ENCODE results near the gene C19orf81. TPM values are rescaled to one million over a fixed set of nuclear protein-coding genes. Genes with fewer than 3 reads are reported as not detected.

Gene C19orf81
- total and polyA plus RNA-seq, 2 of the 8 experiments (the other 6 are each of a cell fraction or from before 2014, with no cell fraction given) = 11.7 to 13.0 TPM

DNA sequence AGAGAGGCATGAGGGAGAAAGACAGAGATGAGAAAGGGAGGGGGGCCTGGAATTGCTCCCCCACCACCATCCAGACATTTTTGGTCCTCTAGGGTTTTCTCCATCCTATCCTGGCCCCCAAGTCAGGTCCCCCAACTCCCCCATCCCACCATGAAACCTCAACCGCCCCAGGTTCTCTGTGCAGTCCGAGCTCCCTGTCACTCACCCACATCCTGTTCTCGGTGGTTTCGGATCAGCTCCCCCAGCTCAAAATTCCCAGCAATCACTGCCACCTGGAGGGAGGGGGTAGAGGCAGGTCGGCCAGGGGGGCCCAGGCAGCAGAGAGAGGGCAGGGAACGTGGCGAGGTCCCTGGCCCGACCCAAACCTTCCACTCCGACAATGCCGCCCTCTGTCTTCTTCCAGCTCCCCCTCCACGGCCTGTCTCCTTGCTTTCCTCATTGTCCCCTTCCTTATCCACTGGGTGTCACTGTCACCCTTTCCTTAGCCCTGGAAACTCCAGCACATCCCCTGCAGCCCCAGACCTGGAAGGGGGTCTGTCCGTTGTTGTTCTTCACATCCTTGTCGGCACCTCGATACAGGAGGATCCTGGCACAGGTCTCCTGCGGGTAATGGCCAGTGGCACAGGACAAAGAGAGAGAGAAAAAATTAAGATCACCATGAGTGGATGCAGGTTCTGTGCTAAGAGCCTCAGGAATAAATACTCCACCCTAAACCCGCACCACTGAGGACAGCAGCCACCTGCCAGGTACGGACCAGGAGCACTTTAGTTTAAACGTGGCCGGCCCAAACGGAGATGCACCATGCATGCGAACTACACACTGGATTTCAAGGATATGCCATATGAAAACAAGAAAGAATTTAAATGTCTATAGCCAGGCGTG, 54.9 kb downstream of the C19orf81 start:
- Histone ChIP-seq H3K4me2 (ENCODE audit: insufficient read depth in 1 of 2, low read depth in 2 of 2, low read length in 2 of 2) (no peak overlapping the region), H3K56ac (replicated peaks; ENCODE audit: insufficient read length, low read depth, low read length) (no peak overlapping the region), H2BK5ac (ENCODE audit: low read depth, low read length) (no peak overlapping the region), H3K79me2 (ENCODE audit: control insufficient read depth in 1 of 2, insufficient read depth in 2 of 2, low read length in 2 of 2) (no peaks in the 10 kb centered on the region), H3K9ac (replicated peaks in 1 of 4; ENCODE audit: extremely low read depth in 1 of 4, low read depth in 3 of 4, low read length in 3 of 4) (no peak overlapping the region), H3K23ac (ENCODE audit: insufficient read length) (no peak overlapping the region), H3K4me1 (replicated peaks in 1 of 4; ENCODE audit: control insufficient read depth in 3 of 4, insufficient read depth in 4 of 4, low read length in 3 of 4) (peaks cover 0 to 3% (median 0%) of the 10 kb centered on the region in 4 experiments; a peak in 3 of 7 replicates), H3K4ac (replicated peaks; ENCODE audit: insufficient read length, low read depth, low read length) (no peak overlapping the region), H2BK120ac (replicated peaks; ENCODE audit: low read depth, low read length) (no peak overlapping the region), H4K5ac (ENCODE audit: insufficient read length, low read depth, low read length) (no peak overlapping the region), H2BK12ac (ENCODE audit: low read depth, low read length) (0 out of 2 replicates have a peak overlapping the region, but pooled peaks have one; percentile 50), H3K4me3 (ENCODE audit: extremely low read depth in 1 of 4, insufficient read depth in 2 of 4, low read depth in 3 of 4, low read length in 4 of 4) (no peak overlapping the region), H3K23me2 (ENCODE audit: low read depth, low read length) (peaks cover 6% of the 10 kb centered on the region; the same call in 1 of the 2 replicates), H3K79me1 (ENCODE audit: low read depth, low read length) (no peaks in the 10 kb centered on the region; the same call in 1 of the 2 replicates), H3K14ac (ENCODE audit: insufficient read length) (no peak overlapping the region), H3K36me3 (ENCODE audit: control insufficient read depth in 2 of 4, insufficient read depth in 4 of 4, low read length in 3 of 4) (no peaks in the 10 kb centered on the region), H2BK20ac (ENCODE audit: low read length) (no peak overlapping the region), H2AK5ac (ENCODE audit: low read depth, low read length) (no peak overlapping the region), H4K20me1 (replicated peaks in 1 of 2; ENCODE audit: control insufficient read depth in 1 of 2, insufficient read depth in 2 of 2, low read length in 2 of 2) (peaks cover 0 to 3% of the 10 kb centered on the region in 2 experiments), H2AFZ (ENCODE audit: low read length) (no peak overlapping the region), H2BK15ac (ENCODE audit: low read length) (no peak overlapping the region), H3K27me3 (replicated peaks in 1 of 4; ENCODE audit: control insufficient read depth in 3 of 4, extremely low read depth in 1 of 4, insufficient read depth in 3 of 4, low read length in 3 of 4) (peaks cover 0 to 21% (median 13%) of the 10 kb centered on the region in 4 experiments; a peak in 6 of 7 replicates), H4K8ac (ENCODE audit: extremely low read depth, insufficient read depth, low read length) (peak overlapping the region; percentile 88; the same call in 1 of the 2 replicates), H3K27ac (ENCODE audit: low read depth, low read length) (no peak overlapping the region), H3K18ac (ENCODE audit: extremely low read depth, low read length) (no peak overlapping the region; the same call in 1 of the 2 replicates), H4K91ac (replicated peaks; ENCODE audit: insufficient read length, low read length) (no peak overlapping the region), H3K9me3 (ENCODE audit: insufficient read depth in 2 of 2, low read depth in 1 of 2, low read length in 1 of 2) (no peaks in the 10 kb centered on the region)
- WGBS, 2 experiments (ENCODE audit: extremely low coverage in 1 of 2, insufficient coverage in 1 of 2, insufficient read length in 1 of 2, insufficient replicate concordance in 2 of 2, low coverage in 1 of 2, low lambda C conversion rate in 2 of 2, missing lambda C conversion rate in 1 of 2) = 60% methylated on average over 22 of the region's 22 CpGs; no CpG with 5 or more reads in 1 of the 2 experiments
- no peak for DNase-seq (ENCODE audit: low read depth in 1 of 2, low spot score in 2 of 2)
- CTCF ChIA-PET (ENCODE audit: partially characterized antibody) = interaction anchor here (0.6 to 7.0 kb wide), 29 partner anchors 8 to 391 kb away, joined by 3 to 170 read pairs (median 4); partner anchors contain the start of genes CLEC11A and SHANK1
- POLR2A ChIA-PET (ENCODE audit: partially characterized antibody) = interaction anchor here (0.7 to 5.4 kb wide), 10 partner anchors 9 to 101 kb away, joined by 3 to 34 read pairs (median 4); partner anchors contain the start of gene C19orf81
- FAIRE-seq = peak; percentile 13
- TF ChIP-seq, protein P1, sequence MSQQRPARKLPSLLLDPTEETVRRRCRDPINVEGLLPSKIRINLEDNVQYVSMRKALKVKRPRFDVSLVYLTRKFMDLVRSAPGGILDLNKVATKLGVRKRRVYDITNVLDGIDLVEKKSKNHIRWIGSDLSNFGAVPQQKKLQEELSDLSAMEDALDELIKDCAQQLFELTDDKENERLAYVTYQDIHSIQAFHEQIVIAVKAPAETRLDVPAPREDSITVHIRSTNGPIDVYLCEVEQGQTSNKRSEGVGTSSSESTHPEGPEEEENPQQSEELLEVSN (IDR thresholded peaks at IDR 0.05) = no peak
- no peak for TF ChIP-seq EP300 (IDR thresholded peaks at IDR 0.05; ENCODE audit: borderline replicate concordance in 1 of 2, low read depth in 2 of 2, low read length in 2 of 2)
- no peak for TF ChIP-seq EZH2 (IDR thresholded peaks at IDR 0.05; ENCODE audit: low read depth, low read length, severe bottlenecking)
- no peak for TF ChIP-seq TEAD4 (IDR thresholded peaks at IDR 0.05; ENCODE audit: low read depth, low read length)
- TF ChIP-seq ZNF274 (IDR thresholded peaks at IDR 0.05; ENCODE audit: borderline replicate concordance, extremely low read depth, low read length) = no peak
- no peak for TF ChIP-seq SP4 (IDR thresholded peaks at IDR 0.05; ENCODE audit: low read length)
- no peak for TF ChIP-seq FOSL1 (IDR thresholded peaks at IDR 0.05; ENCODE audit: insufficient read depth, low read depth, low read length)
- no peak for TF ChIP-seq NRF1 (IDR thresholded peaks at IDR 0.05; ENCODE audit: low read depth, low read length)
- no peak for TF ChIP-seq TCF12 (IDR thresholded peaks at IDR 0.05; ENCODE audit: low read depth, low read length)
- 0 out of 2 replicates have a peak, but pooled peaks have one; percentile 12 for TF ChIP-seq JUND (IDR thresholded peaks at IDR 0.05; ENCODE audit: low read length)
- no peak for TF ChIP-seq SP2 (IDR thresholded peaks at IDR 0.05; ENCODE audit: low read length)
